WTC11 (cell line): ENCODE results near the gene RSPRY1. TPM values are rescaled to one million over a fixed set of nuclear protein-coding genes. Genes with fewer than 3 reads are reported as not detected.

Source experiments
- ATAC-seq: fragments of 200-7000 bp; cut with Tn5 transposase; 2 replicates; pipeline ENCODE4 v1.10.0; 2021; ENCODE audit warnings: mild to moderate bottlenecking, moderate library complexity
- CTCF ChIA-PET: fragments of 300-600 bp; sonication (Branson Sonifier 250); formaldehyde crosslinking; loops from one replicate; lab custom pipeline; 2021; ENCODE audit warnings: antibody characterized with exemption; lab: Charles Lee
- POLR2A ChIA-PET: fragments of 350-600 bp; sonication (Branson Sonifier 250); formaldehyde crosslinking; loops from one replicate; lab custom pipeline; 2021; ENCODE audit warnings: antibody characterized with exemption; lab: Charles Lee
- DNase-seq: peaks from one replicate; pipeline ENCODE4 v3.0.0; 2021; ENCODE audit warnings: low spot score
- H3K27ac Mint-ChIP-seq: 2 replicates; pipeline ENCODE4 v1.8.0; 2021; ENCODE audit warnings: mixed read lengths
- H3K27me3 Mint-ChIP-seq: 2 replicates; pipeline ENCODE4 v1.8.0; 2021; ENCODE audit warnings: low read depth, mild to moderate bottlenecking, moderate library complexity, mixed read lengths
- H3K36me3 Mint-ChIP-seq: 2 replicates; pipeline ENCODE4 v1.8.0; 2021; ENCODE audit warnings: mixed read lengths
- H3K4me1 Mint-ChIP-seq: 2 replicates; pipeline ENCODE4 v1.8.0; 2022; ENCODE audit warnings: mixed read lengths
- H3K4me3 Mint-ChIP-seq: 2 replicates; pipeline ENCODE4 v1.8.0; 2021; ENCODE audit warnings: mild to moderate bottlenecking, moderate library complexity, mixed read lengths
- H3K9me3 Mint-ChIP-seq: 2 replicates; pipeline ENCODE4 v1.8.0; 2021; ENCODE audit warnings: mixed read lengths
- AR ChIP-seq: fragments of 250-450 bp; sonication (Bioruptor Pico); IDR thresholded peaks from 2 replicates; pipeline ENCODE4 v1.9.0; 2021; ENCODE audit warnings: mild to moderate bottlenecking
- ATF2 ChIP-seq: sonication (generic); formaldehyde crosslinking; IDR thresholded peaks from 2 replicates; pipeline ENCODE4 v1.8.1; 2022; ENCODE audit warnings: low read depth, missing genetic modification reagents, borderline replicate concordance
- ATF6 ChIP-seq: sonication (generic); formaldehyde crosslinking; IDR thresholded peaks from 2 replicates; pipeline ENCODE4 v1.8.1; 2023; ENCODE audit warnings: mild to moderate bottlenecking, missing genetic modification reagents
- CREM ChIP-seq: sonication (generic); formaldehyde crosslinking; IDR thresholded peaks from 2 replicates; pipeline ENCODE4 v1.8.1; 2022; ENCODE audit warnings: mild to moderate bottlenecking, missing genetic modification reagents, moderate library complexity
- E2F5 ChIP-seq: sonication (generic); formaldehyde crosslinking; IDR thresholded peaks from 2 replicates; pipeline ENCODE4 v1.8.1; 2022; ENCODE audit warnings: mild to moderate bottlenecking, moderate library complexity, missing genetic modification reagents
- FOXJ3 ChIP-seq: sonication (generic); formaldehyde crosslinking; IDR thresholded peaks from 2 replicates; pipeline ENCODE4 v1.9.0; 2021; ENCODE audit warnings: missing genetic modification reagents, mild to moderate bottlenecking, borderline replicate concordance
- FOXP4 ChIP-seq: sonication (generic); formaldehyde crosslinking; IDR thresholded peaks from 2 replicates; pipeline ENCODE4 v1.8.0; 2022; ENCODE audit warnings: mild to moderate bottlenecking, missing genetic modification reagents
- GABPB1 ChIP-seq: sonication (generic); formaldehyde crosslinking; IDR thresholded peaks from 2 replicates; pipeline ENCODE4 v1.8.1; 2023; ENCODE audit warnings: mild to moderate bottlenecking, missing genetic modification reagents
- JAZF1 ChIP-seq: fragments of 250-450 bp; sonication (Bioruptor Pico); IDR thresholded peaks from 2 replicates; pipeline ENCODE4 v1.9.0; 2021; ENCODE audit warnings: moderate library complexity, mild to moderate bottlenecking, inconsistent platforms
- NFE2L1 ChIP-seq: sonication (generic); formaldehyde crosslinking; IDR thresholded peaks from 2 replicates; pipeline ENCODE4 v1.8.1; 2023; ENCODE audit warnings: missing genetic modification reagents
- NR1H2 ChIP-seq: sonication (generic); formaldehyde crosslinking; IDR thresholded peaks from 2 replicates; pipeline ENCODE4 v1.9.0; 2021; ENCODE audit warnings: mild to moderate bottlenecking, moderate library complexity, missing genetic modification reagents
- RELA ChIP-seq: sonication (generic); formaldehyde crosslinking; IDR thresholded peaks from 2 replicates; pipeline ENCODE4 v1.8.1; 2022; ENCODE audit warnings: missing genetic modification reagents, mild to moderate bottlenecking, borderline replicate concordance
- SMAD3 ChIP-seq: sonication (generic); formaldehyde crosslinking; IDR thresholded peaks from 2 replicates; pipeline ENCODE4 v1.8.0; 2022; ENCODE audit warnings: missing genetic modification reagents, mild to moderate bottlenecking, borderline replicate concordance
- TEAD1 ChIP-seq: sonication (generic); formaldehyde crosslinking; IDR thresholded peaks from 2 replicates; pipeline ENCODE4 v1.8.0; 2022; ENCODE audit warnings: mild to moderate bottlenecking, missing genetic modification reagents
- ZMAT4 ChIP-seq: fragments of 250-450 bp; sonication (Bioruptor Pico); IDR thresholded peaks from 2 replicates; pipeline ENCODE4 v1.9.0; 2021; ENCODE audit warnings: mild to moderate bottlenecking
- ZNF121 ChIP-seq: sonication (generic); formaldehyde crosslinking; IDR thresholded peaks from 2 replicates; pipeline ENCODE4 v1.8.0; 2023; ENCODE audit warnings: missing genetic modification reagents
- ZNF263 ChIP-seq: sonication (generic); formaldehyde crosslinking; IDR thresholded peaks from 2 replicates; pipeline ENCODE4 v1.8.1; 2022; ENCODE audit warnings: low read depth, mild to moderate bottlenecking, moderate library complexity, missing genetic modification reagents
- ZNF281 ChIP-seq: sonication (generic); formaldehyde crosslinking; IDR thresholded peaks from 2 replicates; pipeline ENCODE4 v1.8.0; 2023; ENCODE audit warnings: mild to moderate bottlenecking, missing genetic modification reagents
- ZNF396 ChIP-seq: fragments of 250-450 bp; sonication (Bioruptor Pico); IDR thresholded peaks from 2 replicates; pipeline ENCODE4 v1.8.0; 2021; ENCODE audit warnings: mild to moderate bottlenecking, moderate library complexity, borderline replicate concordance
- total RNA-seq: library from RNA; stranded (reverse); gene quantifications from 3 replicates; pipeline ENCODE4 v1.2.3, GENCODE V29; 2021

RSPRY1 gene
- total RNA-seq, 1 experiment from 2014 or later: 26.8 TPM

- no peaks in the 10 kb centered on the region for H3K9me3 Mint-ChIP-seq
- no peaks in the 10 kb centered on the region for H3K27me3 Mint-ChIP-seq
- H3K4me3 Mint-ChIP-seq: no peak overlapping the region
- no peak for DNase-seq
- POLR2A ChIA-PET: no interaction called here
- peaks cover 14% of the 10 kb centered on the region for H3K4me1 Mint-ChIP-seq
- no peak for TF ChIP-seq AR
- no peak for TF ChIP-seq ZNF121 (CRISPR knock-in tag)
- TF ChIP-seq SMAD3 (CRISPR knock-in tag): no peak
- TF ChIP-seq E2F5 (CRISPR knock-in tag): no peak
- TF ChIP-seq JAZF1 (CRISPR knock-in tag): no peak
- no peak for TF ChIP-seq RELA (CRISPR knock-in tag)
- no peak for TF ChIP-seq ZNF281 (CRISPR knock-in tag)
- TF ChIP-seq NR1H2 (CRISPR knock-in tag): no peak
- TF ChIP-seq FOXJ3 (CRISPR knock-in tag): no peak
- TF ChIP-seq ATF6 (CRISPR knock-in tag): no peak
- TF ChIP-seq NFE2L1: no peak
- no peak for TF ChIP-seq FOXP4 (CRISPR knock-in tag)
- TF ChIP-seq, all 79 proteins: peak for 0
- no peak for ATAC-seq
- Mint-ChIP-seq H3K36me3 (no peaks in the 10 kb centered on the region), H3K27ac (no peak overlapping the region)
- CTCF ChIA-PET: no interaction called here
Measured at GRCh38 chr16:57258226-57258909, 72.2 kb downstream of the RSPRY1 start.

GRCh38 chr16:57258910-57259475 is 72.9 kb downstream of the RSPRY1 start:
- TF ChIP-seq ZMAT4 (CRISPR knock-in tag) (no peak), ZNF263 (CRISPR knock-in tag) (no peak), CREM (CRISPR knock-in tag) (no peak), GABPB1 (CRISPR knock-in tag) (no peak), ATF2 (CRISPR knock-in tag) (no peak), TEAD1 (no peak), ZNF396 (CRISPR knock-in tag) (no peak)
- Mint-ChIP-seq H3K4me3 (no peak overlapping the region), H3K9me3 (no peaks in the 10 kb centered on the region), H3K27me3 (no peaks in the 10 kb centered on the region), H3K36me3 (no peaks in the 10 kb centered on the region), H3K4me1 (peaks cover 14% of the 10 kb centered on the region), H3K27ac (no peak overlapping the region)
- DNase-seq (no peak), ATAC-seq (no peak)
- CTCF ChIA-PET: no interaction called here
- POLR2A ChIA-PET: interaction anchor here (0.7 kb wide), 1 partner anchor 827 kb away, joined by 3 read pairs; no protein-coding TSS in a partner anchor
